Measurements from ENCODE around the gene RAB10.

DNA sequence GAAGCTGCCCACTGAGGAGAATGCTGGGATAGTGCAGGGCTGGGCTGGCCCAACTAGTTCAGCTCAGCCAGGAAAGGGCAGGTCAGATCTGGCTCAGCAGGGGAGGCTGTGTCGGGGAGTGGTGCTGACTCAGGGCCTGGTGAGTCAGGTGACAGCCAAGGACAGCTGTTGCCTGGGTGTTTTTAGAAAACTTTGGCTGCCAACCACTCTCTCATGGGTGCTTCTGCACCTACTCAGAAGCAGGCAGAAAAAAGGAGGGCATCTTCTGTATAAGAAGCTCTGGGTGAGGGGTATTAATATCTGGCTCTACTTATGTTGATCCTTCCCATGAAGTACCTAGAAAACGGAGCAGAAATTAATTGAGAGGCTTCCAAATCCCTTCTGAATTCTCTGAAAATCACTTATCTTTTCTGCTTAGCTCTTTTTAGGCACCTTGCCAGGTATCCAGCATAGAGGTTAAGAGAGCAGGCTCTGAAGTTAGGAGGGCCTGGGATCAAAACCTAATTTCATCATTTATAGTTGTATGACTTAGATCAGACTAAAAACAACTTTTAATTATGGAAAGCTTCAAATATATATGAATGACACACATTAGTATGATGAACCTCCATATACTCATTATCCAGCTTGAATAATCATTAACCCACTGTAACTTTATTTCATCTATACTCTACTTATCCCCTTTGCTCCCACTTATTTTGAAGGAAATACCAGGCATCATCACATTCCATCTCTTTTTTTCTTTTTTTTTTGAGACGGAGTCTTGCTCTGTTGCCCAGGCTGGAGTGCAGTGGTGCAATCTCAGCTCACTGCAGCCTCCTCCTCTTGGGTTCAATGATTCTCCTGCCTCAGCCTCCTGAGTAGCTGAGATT is 15.5 kb upstream of the RAB10 start:
- TF ChIP-seq, protein P1, sequence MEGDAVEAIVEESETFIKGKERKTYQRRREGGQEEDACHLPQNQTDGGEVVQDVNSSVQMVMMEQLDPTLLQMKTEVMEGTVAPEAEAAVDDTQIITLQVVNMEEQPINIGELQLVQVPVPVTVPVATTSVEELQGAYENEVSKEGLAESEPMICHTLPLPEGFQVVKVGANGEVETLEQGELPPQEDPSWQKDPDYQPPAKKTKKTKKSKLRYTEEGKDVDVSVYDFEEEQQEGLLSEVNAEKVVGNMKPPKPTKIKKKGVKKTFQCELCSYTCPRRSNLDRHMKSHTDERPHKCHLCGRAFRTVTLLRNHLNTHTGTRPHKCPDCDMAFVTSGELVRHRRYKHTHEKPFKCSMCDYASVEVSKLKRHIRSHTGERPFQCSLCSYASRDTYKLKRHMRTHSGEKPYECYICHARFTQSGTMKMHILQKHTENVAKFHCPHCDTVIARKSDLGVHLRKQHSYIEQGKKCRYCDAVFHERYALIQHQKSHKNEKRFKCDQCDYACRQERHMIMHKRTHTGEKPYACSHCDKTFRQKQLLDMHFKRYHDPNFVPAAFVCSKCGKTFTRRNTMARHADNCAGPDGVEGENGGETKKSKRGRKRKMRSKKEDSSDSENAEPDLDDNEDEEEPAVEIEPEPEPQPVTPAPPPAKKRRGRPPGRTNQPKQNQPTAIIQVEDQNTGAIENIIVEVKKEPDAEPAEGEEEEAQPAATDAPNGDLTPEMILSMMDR (IDR thresholded peaks at IDR 0.05): no peak
- TF ChIP-seq ZFX (IDR thresholded peaks at IDR 0.05; ENCODE audit: borderline replicate concordance): no peak
